Fibroblast of mammary gland (primary cell): ENCODE measurements around the gene FOXO4.

Source experiments
- DNase-seq: peaks from one replicate; pipeline ENCODE4 v3.0.0-alpha.2; 2010; ENCODE audit warnings: low read depth
- H3K4me3 ChIP-seq: 2 replicates; pipeline ENCODE4 v1.5.1; 2011; ENCODE audit warnings: low read depth, mild to moderate bottlenecking, low read length, moderate library complexity; ENCODE audit not compliant: control insufficient read depth
- CTCF ChIP-seq: conservative IDR thresholded peaks from 2 replicates; pipeline ENCODE4 v1.5.1; 2011; ENCODE audit warnings: low read depth, low read length, inconsistent platforms; ENCODE audit not compliant: control insufficient read depth, insufficient read depth

Gene FOXO4

GRCh38 chrX:71117358-71117757 lies 21.7 kb downstream of the FOXO4 start:
- DNase-seq: no peak
- no peak overlapping the region for H3K4me3 ChIP-seq
- TF ChIP-seq CTCF: no peak

- TF ChIP-seq CTCF: no peak
- DNase-seq: peak; percentile 72
- peak within 1 kb of the TSS; percentile 65 for H3K4me3 ChIP-seq
Observed at GRCh38 chrX:71118032-71118984, 22.7 kb downstream of the FOXO4 start, which contains the start of gene MED12. MED12 (plus strand) TSS chrX:71118596; CDS start chrX:71118755, 159 bp downstream.

GRCh38 chrX:71118985-71119535 lies 23.4 kb downstream of the FOXO4 start:
- no peak for TF ChIP-seq CTCF
- DNase-seq: no peak
- peak overlapping the region; percentile 65 for H3K4me3 ChIP-seq

- TF ChIP-seq CTCF: no peak
- H3K4me3 ChIP-seq: no peak overlapping the region
- DNase-seq: peak; percentile 55
Observed at GRCh38 chrX:71128166-71128833, 32.6 kb downstream of the FOXO4 start.

GRCh38 chrX:71128915-71129765 lies 33.5 kb downstream of the FOXO4 start:
- peak; percentile 53 for DNase-seq
- TF ChIP-seq CTCF: peak; percentile 74
- no peak overlapping the region for H3K4me3 ChIP-seq

GRCh38 chrX:71131510-71131909 lies 35.9 kb downstream of the FOXO4 start:
- TF ChIP-seq CTCF: no peak
- H3K4me3 ChIP-seq: no peak overlapping the region
- DNase-seq: no peak
